Thyroid gland (tissue), 4 donors: ENCODE data around the gene CBR3. TPM values are rescaled to one million over a fixed set of nuclear protein-coding genes. Genes with fewer than 3 reads are reported as not detected.

Experiments used
- DNase-seq, 2 donors: peaks; one replicate each; pipeline ENCODE4 v3.0.0-alpha.2; 2019
- H3K27ac ChIP-seq, 3 donors: fragments of 200-600 bp; sonication (generic); 1 replicate in 2 of 3; 2 replicates in 1 of 3; pipeline ENCODE4 v1.5.1; 2016 to 2019; ENCODE audit warnings: mild to moderate bottlenecking in 1 of 3, moderate library complexity in 1 of 3
- H3K27me3 ChIP-seq: fragments of 200-600 bp; sonication (generic); one replicate; pipeline ENCODE4 v1.5.1; 2019
- H3K36me3 ChIP-seq, 2 donors: fragments of 200-600 bp; sonication (generic); one replicate each; pipeline ENCODE4 v1.5.1; 2016 to 2019
- H3K4me1 ChIP-seq, 2 donors: fragments of 200-600 bp; sonication (generic); one replicate each; pipeline ENCODE4 v1.5.1; 2017 to 2019
- H3K4me3 ChIP-seq, 3 donors: fragments of 200-600 bp; sonication (generic); replicated peaks in 1 of 3; 1 replicate in 2 of 3; 2 replicates in 1 of 3; pipeline ENCODE4 v1.5.1; 2016; ENCODE audit warnings: mild to moderate bottlenecking in 1 of 3
- H3K9me3 ChIP-seq: fragments of 200-600 bp; sonication (generic); one replicate; pipeline ENCODE4 v1.5.1; 2017
- CTCF ChIP-seq, 6 experiments: fragments of 200-600 bp in 3 of 6; fragments of 450-650 bp in 3 of 6; sonication (generic) in 3 of 6; IDR thresholded peaks; one replicate each; pipeline ENCODE4 v1.5.1; 2016 to 2019; ENCODE audit warnings: antibody characterized with exemption in 6 of 6, mild to moderate bottlenecking in 2 of 6, inconsistent platforms in 1 of 6, moderate library complexity in 1 of 6
- POLR2A ChIP-seq, 2 donors: fragments of 450-650 bp; IDR thresholded peaks; one replicate each; pipeline ENCODE4 v1.6.1; 2017; ENCODE audit warnings: antibody characterized with exemption in 2 of 2, mild to moderate bottlenecking in 2 of 2, moderate library complexity in 1 of 2
- WGBS, 2 donors: methylation state at CpG; one replicate each; pipeline ENCODE4 v1.1.5; 2017; 5-methylcytosine and 5-hydroxymethylcytosine counted together
- intact Hi-C: fragments of 100-400 bp; cut with DNase I; formaldehyde crosslinking; loops from one replicate; pipeline ENCODE4 v1.15.1; 2023
- total RNA-seq, 4 donors: library from RNA; depleted of rRNA; stranded (reverse); fragments of >200 nt; gene quantifications; one replicate each; pipeline ENCODE4 v1.2.3, GENCODE V29; 2016

The CBR3 gene
- total RNA-seq, 4 donors from 2014 or later = 5.0 to 23.6 (median 6.5) TPM

- Histone ChIP-seq H3K9me3 (no peaks in the 10 kb centered on the region), H3K36me3 (no peaks in the 10 kb centered on the region), H3K4me3 (no peak overlapping the region), H3K27ac (no peak overlapping the region), H3K4me1 (no peaks in the 10 kb centered on the region), H3K27me3 (no peaks in the 10 kb centered on the region)
- 87 to 89% methylated on average over 7 of the region's 7 CpGs for WGBS, 2 donors
- TF ChIP-seq CTCF (IDR thresholded peaks at IDR 0.05) (no peak), POLR2A (IDR thresholded peaks at IDR 0.05) (no peak)
- no peak for DNase-seq
- intact Hi-C loops = no loop called here
Measured at GRCh38 chr21:36120304-36120888, 14.5 kb upstream of the CBR3 start.

- H3K9me3 ChIP-seq = no peaks in the 10 kb centered on the region
- no peak for TF ChIP-seq POLR2A (IDR thresholded peaks at IDR 0.05)
- peak in 1 of 6 experiments; percentile 47 for TF ChIP-seq CTCF (IDR thresholded peaks at IDR 0.05)
- no peaks in the 10 kb centered on the region for H3K27me3 ChIP-seq
- no peak for DNase-seq
- peaks cover 0 to 6% of the 10 kb centered on the region in 2 donors for H3K4me1 ChIP-seq
- 59 to 60% methylated on average over 4 of the region's 4 CpGs for WGBS, 2 donors
- H3K4me3 ChIP-seq = no peak overlapping the region
- intact Hi-C loops = no loop called here
- no peaks in the 10 kb centered on the region for H3K36me3 ChIP-seq
- no peak overlapping the region for H3K27ac ChIP-seq
Measured at GRCh38 chr21:36122977-36123376, 11.9 kb upstream of the CBR3 start.

- no peak for DNase-seq
- Histone ChIP-seq H3K27me3 (no peaks in the 10 kb centered on the region), H3K36me3 (no peaks in the 10 kb centered on the region), H3K27ac (no peak overlapping the region), H3K9me3 (no peaks in the 10 kb centered on the region), H3K4me1 (peaks cover 0 to 6% of the 10 kb centered on the region in 2 donors), H3K4me3 (no peak overlapping the region)
- TF ChIP-seq CTCF (IDR thresholded peaks at IDR 0.05) = no peak
- no peak for TF ChIP-seq POLR2A (IDR thresholded peaks at IDR 0.05)
- intact Hi-C loops = no loop called here
- WGBS, 2 donors = 94 to 96% methylated on average over 2 of the region's 2 CpGs
Measured at GRCh38 chr21:36124395-36124794, 10.5 kb upstream of the CBR3 start.

GRCh38 chr21:36125512-36126207 is 9.2 kb upstream of the CBR3 start:
- H3K27ac ChIP-seq = no peak overlapping the region
- no peaks in the 10 kb centered on the region for H3K9me3 ChIP-seq
- H3K4me3 ChIP-seq = no peak overlapping the region
- no peak for TF ChIP-seq POLR2A (IDR thresholded peaks at IDR 0.05)
- TF ChIP-seq CTCF (IDR thresholded peaks at IDR 0.05) = peak; percentile 80 to 95 (median 90)
- DNase-seq = peak; percentile 73 to 77
- peaks cover 0 to 6% of the 10 kb centered on the region in 2 donors for H3K4me1 ChIP-seq
- H3K27me3 ChIP-seq = no peaks in the 10 kb centered on the region
- intact Hi-C loops = no loop called here
- H3K36me3 ChIP-seq = no peaks in the 10 kb centered on the region
- WGBS, 2 donors = 26 to 31% methylated on average over 9 of the region's 9 CpGs

- TF ChIP-seq CTCF (IDR thresholded peaks at IDR 0.05) = no peak
- Histone ChIP-seq H3K4me3 (no peak overlapping the region), H3K4me1 (peaks cover 0 to 6% of the 10 kb centered on the region in 2 donors), H3K36me3 (no peaks in the 10 kb centered on the region), H3K27me3 (no peaks in the 10 kb centered on the region), H3K9me3 (no peaks in the 10 kb centered on the region), H3K27ac (no peak overlapping the region)
- no peak for DNase-seq
- intact Hi-C loops = no loop called here
Measured at GRCh38 chr21:36126208-36126565, 8.7 kb upstream of the CBR3 start.
